ENCODE measurements around the gene MRPL18. TPM values are rescaled to one million over a fixed set of nuclear protein-coding genes. Genes with fewer than 3 reads are reported as not detected.
"Not testable (repeated sequence)": the region's sequence is repeated elsewhere in the genome, so short reads cannot be mapped to it uniquely, and the experiment has no call there.

Gene MRPL18
- polyA plus RNA-seq, 3 donors, result 28.5 to 88.2 (median 74.1) TPM

DNA sequence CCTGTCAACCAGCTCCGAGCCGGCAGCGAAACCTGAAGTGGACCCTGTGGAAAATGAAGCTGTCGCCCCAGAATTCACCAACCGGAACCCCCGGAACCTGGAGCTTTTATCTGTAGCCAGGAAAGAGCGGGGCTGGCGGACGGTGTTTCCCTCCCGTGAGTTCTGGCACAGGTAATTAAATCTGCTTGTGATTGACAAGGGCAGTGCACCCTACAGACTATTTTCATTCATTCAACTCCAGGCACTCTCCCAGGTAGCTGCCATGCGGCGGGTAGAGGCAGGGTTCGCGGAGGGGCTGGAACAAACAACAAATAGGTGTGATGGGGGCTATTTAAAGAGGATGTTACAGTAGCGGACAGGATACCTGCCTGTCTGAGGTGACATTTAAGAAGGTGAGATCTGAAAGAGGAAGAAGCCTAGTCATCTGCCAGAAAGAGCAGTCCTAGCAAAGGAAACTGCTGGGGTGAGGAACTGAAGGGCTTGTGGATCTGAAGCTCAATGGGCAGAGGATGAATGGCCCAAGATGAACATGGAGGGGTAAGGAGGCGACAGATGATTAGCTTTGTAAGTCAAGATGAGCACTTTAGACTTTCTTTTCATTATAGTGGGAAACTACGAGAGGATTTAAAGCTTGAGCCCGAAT is 810 bp downstream of the MRPL18 start:
- peak overlapping the region; percentile 94 to 97 for H3K4me3 Mint-ChIP-seq
- peaks cover 0 to 1% (median 0%) of the 10 kb centered on the region in 3 donors for H3K27me3 Mint-ChIP-seq (ENCODE audit: low read depth in 3 of 3)
- H3K4me2 ChIP-seq (replicated peaks; ENCODE audit: extremely low read depth, low read length, poor library complexity, severe bottlenecking), result peak overlapping the region; percentile 88
- no peaks in the 10 kb centered on the region for H3K9me3 Mint-ChIP-seq
- DNase-seq, result peak; percentile 4 to 41 (median 22)
- no peaks in the 10 kb centered on the region for H3K9me3 ChIP-seq (replicated peaks in 1 of 2; ENCODE audit: control insufficient read depth in 1 of 2, insufficient read depth in 1 of 2, low read length in 2 of 2)
- peak overlapping the region; percentile 69 to 91 (median 79) for H3K4me3 ChIP-seq (replicated peaks in 1 of 3; ENCODE audit: low read depth in 2 of 3, low read length in 3 of 3)
- peak overlapping the region; percentile 95 to 98 (median 98) for H3K27ac Mint-ChIP-seq
- intact Hi-C loops (cut with micrococcal nuclease), result loop anchor here in 1 of 2 donors (2.0 kb wide), 1 partner anchor 98 kb away; the partner anchor contains the start of gene SOD2
- H3K27ac ChIP-seq (ENCODE audit: low read depth in 1 of 2, low read length in 2 of 2), result peak overlapping the region; percentile 85 to 97
- peak overlapping the region; percentile 83 for H3K9ac ChIP-seq (ENCODE audit: insufficient read depth, low read length, poor library complexity, severe bottlenecking)
- H3K79me2 ChIP-seq (ENCODE audit: insufficient read depth, low read length), result peaks cover 81% of the 10 kb centered on the region
- peaks cover 48% of the 10 kb centered on the region for H4K20me1 ChIP-seq (ENCODE audit: insufficient read depth, low read length)
- H3K4me1 Mint-ChIP-seq, result peaks cover 32% of the 10 kb centered on the region
- TF ChIP-seq, protein P1, sequence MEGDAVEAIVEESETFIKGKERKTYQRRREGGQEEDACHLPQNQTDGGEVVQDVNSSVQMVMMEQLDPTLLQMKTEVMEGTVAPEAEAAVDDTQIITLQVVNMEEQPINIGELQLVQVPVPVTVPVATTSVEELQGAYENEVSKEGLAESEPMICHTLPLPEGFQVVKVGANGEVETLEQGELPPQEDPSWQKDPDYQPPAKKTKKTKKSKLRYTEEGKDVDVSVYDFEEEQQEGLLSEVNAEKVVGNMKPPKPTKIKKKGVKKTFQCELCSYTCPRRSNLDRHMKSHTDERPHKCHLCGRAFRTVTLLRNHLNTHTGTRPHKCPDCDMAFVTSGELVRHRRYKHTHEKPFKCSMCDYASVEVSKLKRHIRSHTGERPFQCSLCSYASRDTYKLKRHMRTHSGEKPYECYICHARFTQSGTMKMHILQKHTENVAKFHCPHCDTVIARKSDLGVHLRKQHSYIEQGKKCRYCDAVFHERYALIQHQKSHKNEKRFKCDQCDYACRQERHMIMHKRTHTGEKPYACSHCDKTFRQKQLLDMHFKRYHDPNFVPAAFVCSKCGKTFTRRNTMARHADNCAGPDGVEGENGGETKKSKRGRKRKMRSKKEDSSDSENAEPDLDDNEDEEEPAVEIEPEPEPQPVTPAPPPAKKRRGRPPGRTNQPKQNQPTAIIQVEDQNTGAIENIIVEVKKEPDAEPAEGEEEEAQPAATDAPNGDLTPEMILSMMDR (IDR thresholded peaks at IDR 0.05), result no peak
- H2AFZ ChIP-seq (ENCODE audit: insufficient read depth, low read depth, low read length, poor library complexity, severe bottlenecking), result peak overlapping the region; percentile 96
- 18% methylated on average over 16 of the region's 18 CpGs for WGBS (ENCODE audit: insufficient coverage)
- peaks cover 28 to 38% of the 10 kb centered on the region in 2 donors for H3K4me1 ChIP-seq (ENCODE audit: control insufficient read depth in 1 of 2, insufficient read depth in 2 of 2, low read length in 2 of 2)
- peaks cover 34 to 59% of the 10 kb centered on the region in 2 donors for H3K36me3 ChIP-seq (replicated peaks in 1 of 2; ENCODE audit: control insufficient read depth in 1 of 2, insufficient read depth in 2 of 2, low read length in 2 of 2)
- H3K27me3 ChIP-seq (ENCODE audit: control insufficient read depth in 2 of 2, insufficient read depth in 2 of 2, low read length in 2 of 2), result no peaks in the 10 kb centered on the region
- peaks cover 39 to 50% of the 10 kb centered on the region in 2 donors for H3K36me3 Mint-ChIP-seq

DNA sequence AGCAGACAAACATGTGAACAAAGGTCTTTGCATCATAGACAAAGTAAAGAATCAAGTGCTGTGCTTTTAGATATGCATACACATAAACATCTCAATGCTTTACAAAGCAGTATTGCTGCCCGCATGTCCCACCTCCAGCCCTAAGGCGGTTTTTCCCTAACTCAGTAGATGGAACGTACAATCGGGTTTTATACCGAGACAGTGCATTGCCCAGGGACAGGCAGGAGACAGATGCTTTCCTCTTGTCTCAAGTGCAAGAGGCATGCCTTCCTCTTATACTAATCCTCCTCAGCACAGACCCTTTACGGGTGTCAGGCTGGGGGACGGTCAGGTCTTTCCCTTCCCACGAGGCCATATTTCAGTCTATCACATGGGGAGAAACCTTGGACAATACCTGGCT is 4.7 kb downstream of the MRPL18 start:
- DNase-seq; H3K9me3 ChIP-seq (replicated peaks in 1 of 2; ENCODE audit: control insufficient read depth in 1 of 2, insufficient read depth in 1 of 2, low read length in 2 of 2); H3K9ac ChIP-seq (ENCODE audit: insufficient read depth, low read length, poor library complexity, severe bottlenecking); H3K4me3 Mint-ChIP-seq; H3K27ac ChIP-seq (ENCODE audit: low read depth in 1 of 2, low read length in 2 of 2); H2AFZ ChIP-seq (ENCODE audit: insufficient read depth, low read depth, low read length, poor library complexity, severe bottlenecking); H3K9me3 Mint-ChIP-seq; intact Hi-C loops (cut with micrococcal nuclease); H3K4me3 ChIP-seq (replicated peaks in 1 of 3; ENCODE audit: low read depth in 2 of 3, low read length in 3 of 3); H3K27ac Mint-ChIP-seq; H3K27me3 ChIP-seq (ENCODE audit: control insufficient read depth in 2 of 2, insufficient read depth in 2 of 2, low read length in 2 of 2); H3K27me3 Mint-ChIP-seq (ENCODE audit: low read depth in 3 of 3); H3K4me2 ChIP-seq (replicated peaks; ENCODE audit: extremely low read depth, low read length, poor library complexity, severe bottlenecking): not testable (repeated sequence)
- H3K4me1 Mint-ChIP-seq, result peaks cover 18% of the 10 kb centered on the region
- H3K36me3 ChIP-seq (replicated peaks in 1 of 2; ENCODE audit: control insufficient read depth in 1 of 2, insufficient read depth in 2 of 2, low read length in 2 of 2), result peaks cover 55 to 80% of the 10 kb centered on the region in 2 donors
- H3K79me2 ChIP-seq (ENCODE audit: insufficient read depth, low read length), result peaks cover 51% of the 10 kb centered on the region
- peaks cover 13 to 18% of the 10 kb centered on the region in 2 donors for H3K4me1 ChIP-seq (ENCODE audit: control insufficient read depth in 1 of 2, insufficient read depth in 2 of 2, low read length in 2 of 2)
- 89% methylated on average over 7 of the region's 8 CpGs for WGBS (ENCODE audit: insufficient coverage)
- H4K20me1 ChIP-seq (ENCODE audit: insufficient read depth, low read length), result peaks cover 23% of the 10 kb centered on the region
- peaks cover 59 to 71% of the 10 kb centered on the region in 2 donors for H3K36me3 Mint-ChIP-seq

Data from CD14-positive monocyte (primary cell).